Transverse colon (tissue), 4 donors: ENCODE results near the gene HEYL. TPM values are rescaled to one million over a fixed set of nuclear protein-coding genes. Genes with fewer than 3 reads are reported as not detected.

Experiments used
- DNase-seq: peaks from one replicate; pipeline ENCODE4 v3.0.0-alpha.2; 2019
- H3K27ac ChIP-seq, 4 donors: fragments of 200-600 bp; sonication (generic); 2 replicates each; pipeline ENCODE4 v1.5.1; 2016 to 2018; ENCODE audit warnings: inconsistent platforms in 4 of 4
- H3K27me3 ChIP-seq: fragments of 200-600 bp; sonication (generic); 2 replicates; pipeline ENCODE4 v1.5.1; 2017; ENCODE audit warnings: inconsistent platforms
- H3K36me3 ChIP-seq, 4 donors: fragments of 200-600 bp; sonication (generic); 2 replicates each; pipeline ENCODE4 v1.5.1; 2017 to 2019; ENCODE audit warnings: inconsistent platforms in 4 of 4
- H3K4me1 ChIP-seq, 4 donors: fragments of 200-600 bp; sonication (generic); 2 replicates each; pipeline ENCODE4 v1.5.1; 2017 to 2020; ENCODE audit warnings: inconsistent platforms in 4 of 4
- H3K4me3 ChIP-seq, 4 donors: fragments of 200-600 bp; sonication (generic); 1 replicate in 1 of 4; 2 replicates in 3 of 4; pipeline versions ENCODE4 v1.5.1 to v1.6.1; 2017 to 2019; ENCODE audit warnings: inconsistent platforms in 4 of 4
- H3K9me3 ChIP-seq, 2 donors: fragments of 200-600 bp; sonication (generic); 2 replicates each; pipeline ENCODE4 v1.5.1; 2017 to 2019; ENCODE audit warnings: inconsistent platforms in 2 of 2
- EP300 ChIP-seq: sonication (generic); formaldehyde crosslinking; IDR thresholded peaks from one replicate; pipeline ENCODE4 v1.6.1; 2017; ENCODE audit warnings: antibody characterized with exemption, low read depth
- POLR2A ChIP-seq: fragments of 450-650 bp; IDR thresholded peaks from one replicate; pipeline ENCODE4 v1.6.1; 2016; ENCODE audit warnings: antibody characterized with exemption, mild to moderate bottlenecking, moderate library complexity
- POLR2AphosphoS5 ChIP-seq, 3 donors: sonication (generic); formaldehyde crosslinking; IDR thresholded peaks; one replicate each; pipeline ENCODE4 v1.6.1; 2016; ENCODE audit warnings: antibody characterized with exemption in 3 of 3
- WGBS, 2 donors: methylation state at CpG; one replicate each; pipeline ENCODE4 v1.1.5; 2018; ENCODE audit warnings: low coverage in 1 of 2; 5-methylcytosine and 5-hydroxymethylcytosine counted together
- in situ Hi-C, 4 donors: fragments of 200-750 bp; cut with MboI; loops; one replicate each; pipeline versions ENCODE4 v1.15.0 to v1.15.1; 2017; ENCODE audit warnings: low sequenced_read_pairs in 3 of 4, low pct_ligation_motif_present in 1 of 4, low pct_unique_long_range_greater_than_20kb in 1 of 4
- intact Hi-C: fragments of 100-400 bp; cut with DNase I; formaldehyde crosslinking; loops from one replicate; pipeline ENCODE4 v1.15.1; 2023; ENCODE audit warnings: low total_unique reads
- total RNA-seq, 4 donors: library from RNA; depleted of rRNA; stranded (reverse); fragments of >200 nt; gene quantifications; one replicate each; pipeline ENCODE4 v1.1.0, GENCODE V29; 2016
- TF ChIP-seq, protein P1 (sequence below), 5 experiments: fragments of 200-600 bp in 3 of 5; fragments of 450-650 bp in 2 of 5; sonication (generic) in 3 of 5; IDR thresholded peaks; 1 replicate in 2 of 5; 2 replicates in 3 of 5; pipeline ENCODE4 v1.5.1; 2016 to 2017; ENCODE audit warnings: antibody characterized with exemption in 5 of 5, inconsistent platforms in 3 of 5, mild to moderate bottlenecking in 2 of 5, moderate library complexity in 1 of 5

The HEYL gene
- total RNA-seq, 4 donors from 2014 or later: 1.2 to 12.1 (median 2.5) TPM

DNA sequence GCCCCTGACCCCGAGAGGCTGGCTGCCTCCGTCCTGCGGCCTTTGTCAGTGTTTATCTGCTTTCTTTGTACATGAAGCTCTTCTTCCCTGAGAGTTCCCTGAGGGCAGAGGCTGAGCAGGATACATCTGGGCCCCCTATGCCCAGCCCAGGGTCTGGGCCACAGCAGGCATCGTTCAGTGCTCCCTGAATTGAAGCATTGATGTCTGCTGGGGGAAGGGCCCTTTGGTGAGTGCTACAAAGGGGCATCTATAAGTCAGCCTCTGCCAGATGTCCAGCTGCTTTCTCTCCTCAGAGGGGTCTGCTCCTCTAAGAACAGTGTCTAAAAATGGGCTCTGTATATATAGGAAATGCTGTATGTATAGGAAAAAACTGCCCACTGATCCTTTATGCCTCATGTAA is 2.1 kb downstream of the HEYL start:
- Histone ChIP-seq H3K9me3 (no peaks in the 10 kb centered on the region), H3K4me3 (no peak overlapping the region), H3K4me1 (peaks cover 0 to 14% (median 3%) of the 10 kb centered on the region in 4 donors), H3K27ac (peak overlapping the region in 1 of 4 donors; percentile 12), H3K27me3 (peaks cover 70% of the 10 kb centered on the region), H3K36me3 (no peaks in the 10 kb centered on the region)
- DNase-seq: no peak
- in situ Hi-C loops: no loop called here
- intact Hi-C loops: no loop called here
- TF ChIP-seq, protein P1, sequence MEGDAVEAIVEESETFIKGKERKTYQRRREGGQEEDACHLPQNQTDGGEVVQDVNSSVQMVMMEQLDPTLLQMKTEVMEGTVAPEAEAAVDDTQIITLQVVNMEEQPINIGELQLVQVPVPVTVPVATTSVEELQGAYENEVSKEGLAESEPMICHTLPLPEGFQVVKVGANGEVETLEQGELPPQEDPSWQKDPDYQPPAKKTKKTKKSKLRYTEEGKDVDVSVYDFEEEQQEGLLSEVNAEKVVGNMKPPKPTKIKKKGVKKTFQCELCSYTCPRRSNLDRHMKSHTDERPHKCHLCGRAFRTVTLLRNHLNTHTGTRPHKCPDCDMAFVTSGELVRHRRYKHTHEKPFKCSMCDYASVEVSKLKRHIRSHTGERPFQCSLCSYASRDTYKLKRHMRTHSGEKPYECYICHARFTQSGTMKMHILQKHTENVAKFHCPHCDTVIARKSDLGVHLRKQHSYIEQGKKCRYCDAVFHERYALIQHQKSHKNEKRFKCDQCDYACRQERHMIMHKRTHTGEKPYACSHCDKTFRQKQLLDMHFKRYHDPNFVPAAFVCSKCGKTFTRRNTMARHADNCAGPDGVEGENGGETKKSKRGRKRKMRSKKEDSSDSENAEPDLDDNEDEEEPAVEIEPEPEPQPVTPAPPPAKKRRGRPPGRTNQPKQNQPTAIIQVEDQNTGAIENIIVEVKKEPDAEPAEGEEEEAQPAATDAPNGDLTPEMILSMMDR (IDR thresholded peaks at IDR 0.05): no peak
- TF ChIP-seq POLR2AphosphoS5 (IDR thresholded peaks at IDR 0.05): no peak
- no peak for TF ChIP-seq POLR2A
- WGBS, 2 donors: 40 to 95% methylated on average over 1 to 4 of the region's 4 CpGs

DNA sequence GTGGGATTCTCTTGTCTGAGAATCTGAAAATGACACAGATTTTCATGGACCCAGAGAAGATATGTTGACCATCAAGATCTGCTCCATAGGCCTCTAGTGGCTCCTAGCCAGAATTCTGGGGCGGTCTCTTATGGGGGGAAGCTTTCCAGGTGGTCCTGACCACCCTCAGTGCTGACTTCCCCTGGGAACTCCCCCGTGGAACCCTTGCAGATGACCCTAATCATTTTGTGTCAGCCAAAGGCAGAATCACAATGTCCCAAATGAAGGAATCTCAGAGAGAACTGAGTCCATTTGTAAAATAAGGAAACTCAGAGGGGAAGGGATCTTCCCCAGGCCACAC is 3.6 kb downstream of the HEYL start:
- in situ Hi-C loops: no loop called here
- Histone ChIP-seq H3K27me3 (peaks cover 70% of the 10 kb centered on the region), H3K9me3 (no peaks in the 10 kb centered on the region), H3K4me1 (peaks cover 0 to 14% (median 3%) of the 10 kb centered on the region in 4 donors), H3K4me3 (no peak overlapping the region), H3K27ac (peak overlapping the region; percentile 8 to 46 (median 26)), H3K36me3 (no peaks in the 10 kb centered on the region)
- intact Hi-C loops: no loop called here
- TF ChIP-seq EP300 (no peak), POLR2A (no peak), POLR2AphosphoS5 (IDR thresholded peaks at IDR 0.05) (no peak)
- TF ChIP-seq, protein P1 (IDR thresholded peaks at IDR 0.05): no peak
- DNase-seq: no peak
- WGBS, 2 donors: 73% methylated on average over 2 of the region's 2 CpGs; no CpG with 5 or more reads in 1 of the 2 donors

DNA sequence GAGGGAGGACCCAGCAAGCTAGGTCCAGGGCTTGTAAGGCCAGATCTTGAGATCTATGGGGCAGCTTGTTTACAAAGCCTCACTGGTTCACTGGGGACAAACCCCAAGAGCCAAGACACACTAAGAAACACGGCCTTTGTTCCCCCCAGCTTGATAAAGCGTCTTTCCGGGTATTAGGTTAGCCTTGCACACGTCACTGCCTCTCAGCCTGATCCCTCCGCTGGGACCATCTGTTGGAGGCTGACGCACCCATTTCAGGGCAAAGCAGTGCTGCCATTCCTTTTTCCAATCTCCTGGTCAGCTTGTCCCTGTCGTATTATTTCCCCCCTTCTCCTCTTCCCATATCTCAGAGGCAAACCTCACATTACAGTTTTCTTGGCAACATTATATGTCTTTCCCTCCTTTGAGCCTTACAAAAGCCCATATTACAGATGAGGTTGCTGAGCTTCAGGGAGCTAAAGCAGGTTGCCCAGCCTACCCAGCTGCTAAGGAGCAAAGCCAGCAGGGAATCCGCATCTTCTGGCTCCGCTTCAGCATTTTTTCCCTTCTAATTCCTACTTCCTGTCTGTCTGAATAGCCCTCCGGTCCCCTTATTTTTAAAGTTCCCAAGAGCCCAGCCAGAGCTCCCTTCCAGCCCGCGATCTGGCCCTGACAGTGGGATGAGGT is 4.1 kb downstream of the HEYL start:
- 78 to 89% methylated on average over 3 to 12 of the region's 12 CpGs for WGBS, 2 donors
- intact Hi-C loops: no loop called here
- H3K4me3 ChIP-seq: no peak overlapping the region
- no peak for DNase-seq
- peak overlapping the region; percentile 8 to 46 (median 26) for H3K27ac ChIP-seq
- no peaks in the 10 kb centered on the region for H3K36me3 ChIP-seq
- H3K4me1 ChIP-seq: peaks cover 0 to 14% (median 3%) of the 10 kb centered on the region in 4 donors
- no peaks in the 10 kb centered on the region for H3K9me3 ChIP-seq
- peaks cover 67% of the 10 kb centered on the region for H3K27me3 ChIP-seq
- TF ChIP-seq POLR2A (no peak), POLR2AphosphoS5 (IDR thresholded peaks at IDR 0.05) (no peak), EP300 (no peak)
- TF ChIP-seq, protein P1 (IDR thresholded peaks at IDR 0.05): no peak
- in situ Hi-C loops: no loop called here

DNA sequence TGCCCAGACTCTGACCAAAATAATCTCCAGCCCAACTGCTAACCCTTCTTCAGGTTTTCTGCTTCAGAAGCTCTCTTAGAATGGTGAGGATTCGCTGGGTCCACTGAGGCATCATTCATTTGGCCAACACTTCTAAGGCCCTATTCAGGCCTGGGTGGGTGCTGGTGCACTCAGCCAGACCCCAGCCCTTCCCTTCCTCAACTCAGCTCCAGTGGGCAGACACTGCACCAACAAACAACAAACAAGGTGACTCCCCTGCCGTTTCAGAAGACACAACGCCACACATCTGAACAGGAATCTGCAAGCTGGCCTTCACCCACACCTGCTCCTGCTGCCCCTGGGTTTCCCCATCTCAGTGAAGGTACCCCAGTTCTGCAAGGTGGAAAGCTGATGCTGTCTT is 6.0 kb downstream of the HEYL start:
- 82% methylated on average over 3 of the region's 3 CpGs; no CpG with 5 or more reads in 1 of the 2 donors for WGBS, 2 donors
- peak overlapping the region in 1 of 4 donors; percentile 9 for H3K4me3 ChIP-seq
- H3K4me1 ChIP-seq: peaks cover 0 to 5% (median 2%) of the 10 kb centered on the region in 4 donors
- intact Hi-C loops (no loop called here), in situ Hi-C loops (no loop called here)
- H3K27ac ChIP-seq: peak overlapping the region in 1 of 4 donors; percentile 25
- no peak for TF ChIP-seq POLR2A
- no peak for TF ChIP-seq POLR2AphosphoS5 (IDR thresholded peaks at IDR 0.05)
- TF ChIP-seq, protein P1 (IDR thresholded peaks at IDR 0.05): no peak
- TF ChIP-seq EP300: no peak
- H3K36me3 ChIP-seq: no peaks in the 10 kb centered on the region
- H3K27me3 ChIP-seq: peaks cover 48% of the 10 kb centered on the region
- no peaks in the 10 kb centered on the region for H3K9me3 ChIP-seq
- no peak for DNase-seq
